ENCODE data around the gene KAT6B.
A peak's percentile ranks its signal among the peaks of the same experiment; 100 is the strongest.

The KAT6B gene

DNA sequence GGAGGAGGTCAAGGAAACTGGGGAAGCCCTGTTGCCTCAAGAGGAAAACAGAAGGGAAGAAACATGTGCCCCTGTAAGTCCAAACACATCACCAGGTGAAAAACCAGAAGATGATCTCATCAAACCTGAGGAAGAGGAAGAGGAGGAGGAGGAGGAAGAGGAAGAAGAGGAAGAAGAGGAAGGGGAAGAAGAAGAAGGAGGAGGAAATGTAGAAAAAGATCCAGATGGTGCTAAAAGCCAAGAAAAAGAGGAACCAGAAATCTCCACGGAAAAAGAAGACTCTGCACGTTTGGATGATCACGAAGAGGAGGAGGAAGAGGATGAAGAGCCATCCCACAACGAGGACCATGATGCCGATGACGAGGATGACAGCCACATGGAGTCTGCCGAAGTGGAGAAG, 202.3 kb downstream of the KAT6B start:
- TF ChIP-seq ZNF707 (tag by site-specific recombination; IDR thresholded peaks at IDR 0.05) = no peak
- TF ChIP-seq, protein P1, sequence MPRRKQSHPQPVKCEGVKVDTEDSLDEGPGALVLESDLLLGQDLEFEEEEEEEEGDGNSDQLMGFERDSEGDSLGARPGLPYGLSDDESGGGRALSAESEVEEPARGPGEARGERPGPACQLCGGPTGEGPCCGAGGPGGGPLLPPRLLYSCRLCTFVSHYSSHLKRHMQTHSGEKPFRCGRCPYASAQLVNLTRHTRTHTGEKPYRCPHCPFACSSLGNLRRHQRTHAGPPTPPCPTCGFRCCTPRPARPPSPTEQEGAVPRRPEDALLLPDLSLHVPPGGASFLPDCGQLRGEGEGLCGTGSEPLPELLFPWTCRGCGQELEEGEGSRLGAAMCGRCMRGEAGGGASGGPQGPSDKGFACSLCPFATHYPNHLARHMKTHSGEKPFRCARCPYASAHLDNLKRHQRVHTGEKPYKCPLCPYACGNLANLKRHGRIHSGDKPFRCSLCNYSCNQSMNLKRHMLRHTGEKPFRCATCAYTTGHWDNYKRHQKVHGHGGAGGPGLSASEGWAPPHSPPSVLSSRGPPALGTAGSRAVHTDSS (tag by site-specific recombination; IDR thresholded peaks at IDR 0.05) = peak; percentile 97

GRCh38 chr10:75029420-75029819, 203.0 kb downstream of the KAT6B start:
- no peak overlapping the region for H3K4me3 ChIP-seq (ENCODE audit: low read depth, low read length)
- CTCF ChIA-PET = no interaction called here

More for the DNA sequence above, 202.3 kb downstream of the KAT6B start:
- H3K9me3 ChIP-seq (ENCODE audit: control insufficient read depth, insufficient read depth, low read depth, low read length) = no peaks in the 10 kb centered on the region
- H3K4me1 ChIP-seq (ENCODE audit: control insufficient read depth, insufficient read depth, low read length) = no peaks in the 10 kb centered on the region
- no peak overlapping the region for H3K4me3 ChIP-seq (ENCODE audit: low read depth, low read length)
- no peak overlapping the region for H3K27ac ChIP-seq (ENCODE audit: extremely low read depth, low read depth, low read length)
- ChIA-PET CTCF (no interaction called here), POLR2A (no interaction called here)
- peaks cover 13 to 44% of the 10 kb centered on the region in 2 experiments; a peak in 2 of 3 replicates for H3K36me3 ChIP-seq (ENCODE audit: control insufficient read depth in 2 of 2, insufficient read depth in 1 of 2, low read length in 2 of 2)

GRCh38 chr10:75029857-75030256, 203.5 kb downstream of the KAT6B start:
- POLR2A ChIA-PET = no interaction called here
- Histone ChIP-seq H3K4me3 (ENCODE audit: low read depth, low read length) (no peak overlapping the region), H3K9me3 (ENCODE audit: control insufficient read depth, insufficient read depth, low read depth, low read length) (no peaks in the 10 kb centered on the region), H3K4me1 (ENCODE audit: control insufficient read depth, insufficient read depth, low read length) (no peaks in the 10 kb centered on the region), H3K36me3 (ENCODE audit: control insufficient read depth in 2 of 2, insufficient read depth in 1 of 2, low read length in 2 of 2) (peaks cover 13 to 42% of the 10 kb centered on the region in 2 experiments; a peak in 2 of 3 replicates), H3K27ac (ENCODE audit: extremely low read depth, low read depth, low read length) (no peak overlapping the region)
- CTCF ChIA-PET = no interaction called here
- TF ChIP-seq, protein P2, sequence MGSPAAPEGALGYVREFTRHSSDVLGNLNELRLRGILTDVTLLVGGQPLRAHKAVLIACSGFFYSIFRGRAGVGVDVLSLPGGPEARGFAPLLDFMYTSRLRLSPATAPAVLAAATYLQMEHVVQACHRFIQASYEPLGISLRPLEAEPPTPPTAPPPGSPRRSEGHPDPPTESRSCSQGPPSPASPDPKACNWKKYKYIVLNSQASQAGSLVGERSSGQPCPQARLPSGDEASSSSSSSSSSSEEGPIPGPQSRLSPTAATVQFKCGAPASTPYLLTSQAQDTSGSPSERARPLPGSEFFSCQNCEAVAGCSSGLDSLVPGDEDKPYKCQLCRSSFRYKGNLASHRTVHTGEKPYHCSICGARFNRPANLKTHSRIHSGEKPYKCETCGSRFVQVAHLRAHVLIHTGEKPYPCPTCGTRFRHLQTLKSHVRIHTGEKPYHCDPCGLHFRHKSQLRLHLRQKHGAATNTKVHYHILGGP (tag by site-specific recombination; IDR thresholded peaks at IDR 0.05) = no peak
- no peak for TF ChIP-seq ZNF473 (tag by site-specific recombination; IDR thresholded peaks at IDR 0.05)
- TF ChIP-seq ZNF184 (tag by site-specific recombination; IDR thresholded peaks at IDR 0.05) = no peak
- no peak for TF ChIP-seq ZNF341 (tag by site-specific recombination; IDR thresholded peaks at IDR 0.05; ENCODE audit: low read depth)
- TF ChIP-seq, protein P3, sequence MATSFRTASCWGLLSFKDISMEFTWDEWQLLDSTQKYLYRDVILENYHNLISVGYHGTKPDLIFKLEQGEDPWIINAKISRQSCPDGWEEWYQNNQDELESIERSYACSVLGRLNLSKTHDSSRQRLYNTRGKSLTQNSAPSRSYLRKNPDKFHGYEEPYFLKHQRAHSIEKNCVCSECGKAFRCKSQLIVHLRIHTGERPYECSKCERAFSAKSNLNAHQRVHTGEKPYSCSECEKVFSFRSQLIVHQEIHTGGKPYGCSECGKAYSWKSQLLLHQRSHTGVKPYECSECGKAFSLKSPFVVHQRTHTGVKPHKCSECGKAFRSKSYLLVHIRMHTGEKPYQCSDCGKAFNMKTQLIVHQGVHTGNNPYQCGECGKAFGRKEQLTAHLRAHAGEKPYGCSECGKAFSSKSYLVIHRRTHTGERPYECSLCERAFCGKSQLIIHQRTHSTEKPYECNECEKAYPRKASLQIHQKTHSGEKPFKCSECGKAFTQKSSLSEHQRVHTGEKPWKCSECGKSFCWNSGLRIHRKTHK (tag by site-specific recombination; IDR thresholded peaks at IDR 0.05) = no peak
- no peak for TF ChIP-seq GLI4 (tag by site-specific recombination; IDR thresholded peaks at IDR 0.05)
- TF ChIP-seq GFI1B (tag by site-specific recombination; IDR thresholded peaks at IDR 0.05) = no peak
- TF ChIP-seq ZNF658 (tag by site-specific recombination; IDR thresholded peaks at IDR 0.05) = no peak
- TF ChIP-seq ZNF23 (tag by site-specific recombination; IDR thresholded peaks at IDR 0.05; ENCODE audit: borderline replicate concordance) = no peak

More at GRCh38 chr10:75029420-75029819, 203.0 kb downstream of the KAT6B start:
- H3K27ac ChIP-seq (ENCODE audit: extremely low read depth, low read depth, low read length) = no peak overlapping the region
- H3K9me3 ChIP-seq (ENCODE audit: control insufficient read depth, insufficient read depth, low read depth, low read length) = no peaks in the 10 kb centered on the region
- peaks cover 13 to 44% of the 10 kb centered on the region in 2 experiments; a peak in 2 of 3 replicates for H3K36me3 ChIP-seq (ENCODE audit: control insufficient read depth in 2 of 2, insufficient read depth in 1 of 2, low read length in 2 of 2)
- no peaks in the 10 kb centered on the region for H3K4me1 ChIP-seq (ENCODE audit: control insufficient read depth, insufficient read depth, low read length)
- POLR2A ChIA-PET = no interaction called here
- TF ChIP-seq ZNF654 (tag by site-specific recombination; IDR thresholded peaks at IDR 0.05; ENCODE audit: low read depth) (no peak), KLF1 (tag by site-specific recombination; IDR thresholded peaks at IDR 0.05) (no peak), ZNF292 (tag by site-specific recombination; IDR thresholded peaks at IDR 0.05; ENCODE audit: borderline replicate concordance, low read depth) (no peak), ZNF658 (tag by site-specific recombination; IDR thresholded peaks at IDR 0.05) (no peak), SP2 (tag by site-specific recombination; IDR thresholded peaks at IDR 0.05) (no peak), GLIS2 (tag by site-specific recombination; IDR thresholded peaks at IDR 0.05) (no peak), YY1 (tag by site-specific recombination; IDR thresholded peaks at IDR 0.05) (no peak), ZNF10 (tag by site-specific recombination; IDR thresholded peaks at IDR 0.05) (no peak)
- TF ChIP-seq, protein P4, sequence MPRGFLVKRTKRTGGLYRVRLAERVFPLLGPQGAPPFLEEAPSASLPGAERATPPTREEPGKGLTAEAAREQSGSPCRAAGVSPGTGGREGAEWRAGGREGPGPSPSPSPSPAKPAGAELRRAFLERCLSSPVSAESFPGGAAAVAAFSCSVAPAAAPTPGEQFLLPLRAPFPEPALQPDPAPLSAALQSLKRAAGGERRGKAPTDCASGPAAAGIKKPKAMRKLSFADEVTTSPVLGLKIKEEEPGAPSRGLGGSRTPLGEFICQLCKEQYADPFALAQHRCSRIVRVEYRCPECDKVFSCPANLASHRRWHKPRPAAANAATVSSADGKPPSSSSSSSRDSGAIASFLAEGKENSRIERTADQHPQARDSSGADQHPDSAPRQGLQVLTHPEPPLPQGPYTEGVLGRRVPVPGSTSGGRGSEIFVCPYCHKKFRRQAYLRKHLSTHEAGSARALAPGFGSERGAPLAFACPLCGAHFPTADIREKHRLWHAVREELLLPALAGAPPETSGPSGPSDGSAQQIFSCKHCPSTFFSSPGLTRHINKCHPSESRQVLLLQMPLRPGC (tag by site-specific recombination; IDR thresholded peaks at IDR 0.05) = no peak
- TF ChIP-seq, protein P5, sequence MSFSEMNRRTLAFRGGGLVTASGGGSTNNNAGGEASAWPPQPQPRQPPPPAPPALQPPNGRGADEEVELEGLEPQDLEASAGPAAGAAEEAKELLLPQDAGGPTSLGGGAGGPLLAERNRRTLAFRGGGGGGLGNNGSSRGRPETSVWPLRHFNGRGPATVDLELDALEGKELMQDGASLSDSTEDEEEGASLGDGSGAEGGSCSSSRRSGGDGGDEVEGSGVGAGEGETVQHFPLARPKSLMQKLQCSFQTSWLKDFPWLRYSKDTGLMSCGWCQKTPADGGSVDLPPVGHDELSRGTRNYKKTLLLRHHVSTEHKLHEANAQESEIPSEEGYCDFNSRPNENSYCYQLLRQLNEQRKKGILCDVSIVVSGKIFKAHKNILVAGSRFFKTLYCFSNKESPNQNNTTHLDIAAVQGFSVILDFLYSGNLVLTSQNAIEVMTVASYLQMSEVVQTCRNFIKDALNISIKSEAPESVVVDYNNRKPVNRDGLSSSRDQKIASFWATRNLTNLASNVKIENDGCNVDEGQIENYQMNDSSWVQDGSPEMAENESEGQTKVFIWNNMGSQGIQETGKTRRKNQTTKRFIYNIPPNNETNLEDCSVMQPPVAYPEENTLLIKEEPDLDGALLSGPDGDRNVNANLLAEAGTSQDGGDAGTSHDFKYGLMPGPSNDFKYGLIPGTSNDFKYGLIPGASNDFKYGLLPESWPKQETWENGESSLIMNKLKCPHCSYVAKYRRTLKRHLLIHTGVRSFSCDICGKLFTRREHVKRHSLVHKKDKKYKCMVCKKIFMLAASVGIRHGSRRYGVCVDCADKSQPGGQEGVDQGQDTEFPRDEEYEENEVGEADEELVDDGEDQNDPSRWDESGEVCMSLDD (tag by site-specific recombination; IDR thresholded peaks at IDR 0.05) = no peak
- TF ChIP-seq, protein P6, sequence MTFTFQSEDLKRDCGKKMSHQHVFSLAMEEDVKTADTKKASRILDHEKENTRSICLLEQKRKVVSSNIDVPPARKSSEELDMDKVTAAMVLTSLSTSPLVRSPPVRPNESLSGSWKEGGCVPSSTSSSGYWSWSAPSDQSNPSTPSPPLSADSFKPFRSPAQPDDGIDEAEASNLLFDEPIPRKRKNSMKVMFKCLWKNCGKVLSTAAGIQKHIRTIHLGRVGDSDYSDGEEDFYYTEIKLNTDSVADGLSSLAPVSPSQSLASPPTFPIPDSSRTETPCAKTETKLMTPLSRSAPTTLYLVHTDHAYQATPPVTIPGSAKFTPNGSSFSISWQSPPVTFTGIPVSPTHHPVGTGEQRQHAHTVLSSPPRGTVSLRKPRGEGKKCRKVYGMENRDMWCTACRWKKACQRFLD (tag by site-specific recombination; IDR thresholded peaks at IDR 0.05) = no peak
- TF ChIP-seq, protein P2 (tag by site-specific recombination; IDR thresholded peaks at IDR 0.05) = no peak

All from HEK293 (cell line).